Liver (tissue), 3 donors: Measurements from ENCODE around the gene STK36.

Source experiments
- CTCF ChIP-seq: fragments of 150-350 bp; IDR thresholded peaks from 2 replicates; pipeline ENCODE4 v1.5.1; 2017; ENCODE audit warnings: improper control_type of control experiment, low read depth, low read length; ENCODE audit not compliant: missing input control
- HNF4A ChIP-seq, 2 donors: conservative IDR thresholded peaks; 2 replicates each; pipeline ENCODE4 v1.6.1; 2016; ENCODE audit warnings: antibody characterized with exemption in 2 of 2, mild to moderate bottlenecking in 2 of 2
- REST ChIP-seq: IDR thresholded peaks from 2 replicates; pipeline ENCODE4 v1.6.1; 2016; ENCODE audit warnings: antibody characterized with exemption, mild to moderate bottlenecking
- TAF1 ChIP-seq: conservative IDR thresholded peaks from 2 replicates; pipeline ENCODE4 v1.6.1; 2016; ENCODE audit warnings: antibody characterized with exemption, mild to moderate bottlenecking
- donor health status: healthy.
- donor health status: healthy.

GRCh38 chr2:218631837-218632236 lies 40.0 kb upstream of the STK36 start:
- TF ChIP-seq HNF4A (conservative IDR thresholded peaks at IDR 0.05): no peak
- no peak for TF ChIP-seq REST
- TF ChIP-seq CTCF: no peak
- no peak for TF ChIP-seq TAF1
